Uterus (tissue), 2 donors: Measurements from ENCODE around the gene PPARGC1A.

ENCODE experiments used
- POLR2A ChIP-seq, 2 donors: fragments of 450-650 bp; IDR thresholded peaks; one replicate each; pipeline ENCODE4 v1.6.1; 2016; ENCODE audit warnings: antibody characterized with exemption in 2 of 2, mild to moderate bottlenecking in 1 of 2, moderate library complexity in 1 of 2
- TF ChIP-seq, protein P1 (sequence below), 4 experiments: fragments of 200-600 bp in 2 of 4; fragments of 450-650 bp in 2 of 4; sonication (generic) in 2 of 4; IDR thresholded peaks; one replicate each; pipeline ENCODE4 v1.5.1; 2016 to 2019; ENCODE audit warnings: antibody characterized with exemption in 4 of 4, mild to moderate bottlenecking in 2 of 4, moderate library complexity in 1 of 4

- TF ChIP-seq, protein P1, sequence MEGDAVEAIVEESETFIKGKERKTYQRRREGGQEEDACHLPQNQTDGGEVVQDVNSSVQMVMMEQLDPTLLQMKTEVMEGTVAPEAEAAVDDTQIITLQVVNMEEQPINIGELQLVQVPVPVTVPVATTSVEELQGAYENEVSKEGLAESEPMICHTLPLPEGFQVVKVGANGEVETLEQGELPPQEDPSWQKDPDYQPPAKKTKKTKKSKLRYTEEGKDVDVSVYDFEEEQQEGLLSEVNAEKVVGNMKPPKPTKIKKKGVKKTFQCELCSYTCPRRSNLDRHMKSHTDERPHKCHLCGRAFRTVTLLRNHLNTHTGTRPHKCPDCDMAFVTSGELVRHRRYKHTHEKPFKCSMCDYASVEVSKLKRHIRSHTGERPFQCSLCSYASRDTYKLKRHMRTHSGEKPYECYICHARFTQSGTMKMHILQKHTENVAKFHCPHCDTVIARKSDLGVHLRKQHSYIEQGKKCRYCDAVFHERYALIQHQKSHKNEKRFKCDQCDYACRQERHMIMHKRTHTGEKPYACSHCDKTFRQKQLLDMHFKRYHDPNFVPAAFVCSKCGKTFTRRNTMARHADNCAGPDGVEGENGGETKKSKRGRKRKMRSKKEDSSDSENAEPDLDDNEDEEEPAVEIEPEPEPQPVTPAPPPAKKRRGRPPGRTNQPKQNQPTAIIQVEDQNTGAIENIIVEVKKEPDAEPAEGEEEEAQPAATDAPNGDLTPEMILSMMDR (IDR thresholded peaks at IDR 0.05), result no peak
- no peak for TF ChIP-seq POLR2A (IDR thresholded peaks at IDR 0.05)
Observed at GRCh38 chr4:23884261-23884660, 5.6 kb downstream of the PPARGC1A start.
